GM10266 (cell line): ENCODE measurements around the gene DHX38.

Source experiments
- DNase-seq: peaks from one replicate; pipeline ENCODE4 v3.0.0; 2012; ENCODE audit errors: extremely low spot score
- CTCF ChIP-seq: IDR thresholded peaks from 2 replicates; pipeline ENCODE4 v1.5.1; 2012; ENCODE audit warnings: mild to moderate bottlenecking, low read depth; ENCODE audit not compliant: control insufficient read depth, insufficient read depth; ENCODE audit errors: missing control alignments

Gene DHX38

DNA sequence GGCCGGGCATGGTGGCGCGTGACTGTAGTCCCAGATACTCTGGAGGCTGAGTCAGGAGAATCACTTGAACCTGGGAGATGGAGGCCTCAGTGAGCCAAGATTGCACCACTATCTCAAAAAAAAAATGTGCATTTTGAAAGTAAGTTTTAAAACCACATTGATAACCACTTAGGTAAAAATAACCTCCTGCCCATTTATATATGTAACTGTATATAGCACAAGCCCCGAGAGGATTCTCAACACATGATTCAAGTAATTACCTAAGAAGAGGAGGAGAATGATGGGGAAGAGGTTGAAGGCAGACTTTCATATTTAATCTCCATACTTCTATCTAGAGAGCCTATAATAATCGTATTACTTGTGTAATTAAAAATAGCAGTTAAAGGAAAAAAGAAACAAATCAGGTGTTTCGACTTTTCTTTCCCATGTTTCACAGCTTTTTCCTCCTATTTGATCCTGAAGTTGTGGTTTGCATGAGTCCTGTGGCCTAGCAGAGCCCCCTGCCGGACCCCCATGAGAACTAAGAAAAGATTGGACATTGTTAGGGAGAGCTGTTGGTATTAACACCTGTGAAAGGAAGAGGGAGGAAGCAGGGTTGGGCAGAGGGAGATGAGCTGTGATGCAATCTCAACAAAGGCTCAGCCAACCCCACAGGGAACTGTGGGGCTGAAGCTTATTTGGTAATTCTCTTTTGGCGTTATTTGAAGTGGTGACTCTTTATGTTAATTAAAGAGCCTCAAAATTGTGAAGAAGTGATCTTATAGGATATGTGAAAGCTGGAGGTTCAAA, 56.2 kb downstream of the DHX38 start:
- DNase-seq = no peak
- no peak for TF ChIP-seq CTCF

DNA sequence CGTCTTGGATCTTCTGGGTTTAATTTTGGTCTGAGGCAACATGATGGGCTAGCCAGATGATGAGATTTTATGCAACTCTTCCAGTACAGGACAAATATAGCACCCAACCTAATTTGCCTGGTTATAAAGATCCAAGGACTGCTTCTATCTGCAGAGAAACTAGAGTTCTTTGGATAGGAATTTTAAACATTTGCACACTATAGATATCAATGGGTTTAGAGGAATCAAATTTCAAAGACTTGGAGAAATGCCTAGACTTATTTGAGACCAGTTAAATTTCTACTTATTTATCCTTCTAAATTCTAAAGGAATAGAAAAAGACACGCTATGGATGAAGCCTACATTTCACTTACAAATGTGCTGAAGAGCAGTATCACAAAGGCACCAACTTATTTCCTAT, 65.7 kb downstream of the DHX38 start:
- no peak for TF ChIP-seq CTCF
- DNase-seq = no peak

- TF ChIP-seq CTCF = no peak
Observed at GRCh38 chr16:72159801-72160200, 66.2 kb downstream of the DHX38 start.

DNA sequence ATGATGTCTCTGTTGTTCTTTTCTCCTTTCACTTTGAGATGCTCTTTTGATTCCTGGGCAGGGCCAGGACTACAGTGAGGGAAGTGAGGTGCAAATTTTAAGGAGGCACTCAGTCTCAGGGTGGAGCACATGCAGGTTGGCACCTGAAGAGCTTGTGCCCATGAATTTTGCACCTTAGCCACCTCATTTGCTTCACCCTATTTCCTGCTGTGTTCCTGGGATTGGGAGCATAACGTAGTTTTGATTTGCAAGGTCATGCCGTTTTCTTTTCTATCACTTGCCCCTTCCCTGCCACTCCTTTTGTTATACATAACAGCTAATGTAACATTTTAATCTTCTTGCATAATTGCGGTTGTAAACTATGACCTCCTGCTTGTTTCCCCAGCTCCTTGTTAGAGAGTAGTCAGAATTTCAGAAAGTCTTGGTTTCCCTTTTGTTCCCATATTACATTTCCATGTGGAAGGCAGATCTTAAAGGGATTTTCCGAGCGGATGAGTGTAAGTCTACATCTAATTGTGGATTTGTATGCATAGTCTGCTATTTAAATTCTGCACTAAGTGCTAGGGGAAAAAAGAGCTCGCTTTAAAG, 68.6 kb downstream of the DHX38 start:
- DNase-seq = no peak
- TF ChIP-seq CTCF = no peak

More at GRCh38 chr16:72159801-72160200, 66.2 kb downstream of the DHX38 start:
- no peak for DNase-seq
